HT1080 (cell line): ENCODE results near the gene B9D2. TPM values are rescaled to one million over a fixed set of nuclear protein-coding genes. Genes with fewer than 3 reads are reported as not detected.

Experiments used
- DNase-seq: peaks from one replicate; pipeline ENCODE4 v3.0.0-alpha.2; 2015; ENCODE audit warnings: low read depth
- total RNA-seq: library from RNA; depleted of rRNA; stranded (reverse); fragments of >200 nt; shearing (Covaris generic); gene quantifications from 2 replicates; pipeline ENCODE4 v1.2.3, GENCODE V29; 2014; rRNA removed

Gene B9D2
- total RNA-seq, 1 experiment from 2014 or later = 6.1 TPM

GRCh38 chr19:41311613-41312012 is 52.3 kb downstream of the B9D2 start:
- no peak for DNase-seq

- no peak for DNase-seq
Measured at GRCh38 chr19:41311072-41311471, 52.9 kb downstream of the B9D2 start.

GRCh38 chr19:41310033-41310831 is 53.7 kb downstream of the B9D2 start, which contains the start of gene CCDC97:
Gene CCDC97, plus strand, starts transcription at chr19:41310172. Its CDS starts 139 bp downstream, at chr19:41310311.
- DNase-seq = peak; percentile 78

- DNase-seq = no peak
Measured at GRCh38 chr19:41309180-41310032, 54.5 kb downstream of the B9D2 start.

GRCh38 chr19:41308450-41309179 is 55.3 kb downstream of the B9D2 start:
- DNase-seq = peak; percentile 79

GRCh38 chr19:41307954-41308449 is 55.9 kb downstream of the B9D2 start:
- DNase-seq = no peak

GRCh38 chr19:41307090-41307875 is 56.7 kb downstream of the B9D2 start:
- DNase-seq = no peak

GRCh38 chr19:41305927-41306793 is 57.8 kb downstream of the B9D2 start:
- DNase-seq = no peak

GRCh38 chr19:41304706-41305483 is 59.1 kb downstream of the B9D2 start:
- DNase-seq = no peak

Other genes starting within 250 kb of the B9D2 start
- gene CYP2F1, start 249.7 kb downstream of the B9D2 start, total RNA-seq = not detected in 2 replicates
- 1.4 and 1.7 TPM in 2 replicates for gene CYP2S1, start 170.9 kb downstream of the B9D2 start, total RNA-seq
- 613 and 754 TPM in 2 replicates for gene AXL, start 144.9 kb downstream of the B9D2 start, total RNA-seq
- 160 and 187 TPM in 2 replicates for gene HNRNPUL1, start 99.8 kb downstream of the B9D2 start, total RNA-seq
- gene CCDC97, start 54.0 kb downstream of the B9D2 start, total RNA-seq = 10.0 and 14.3 TPM in 2 replicates
- 17.4 and 59.9 TPM in 2 replicates for gene TGFB1, start 10.2 kb downstream of the B9D2 start, total RNA-seq
- 1.2 and 5.3 TPM in 2 replicates for gene TMEM91, start 12.4 kb upstream of the B9D2 start, total RNA-seq
- gene EXOSC5, start 33.2 kb upstream of the B9D2 start, total RNA-seq = 64.9 and 72.5 TPM in 2 replicates
- gene BCKDHA, start 33.7 kb upstream of the B9D2 start, total RNA-seq = 22.7 and 24.2 TPM in 2 replicates
- gene B3GNT8, start 63.2 kb upstream of the B9D2 start, total RNA-seq = not detected in 2 replicates
- gene DMAC2, start 75.8 kb upstream of the B9D2 start, total RNA-seq = 47.1 and 58.0 TPM in 2 replicates
- gene ERICH4, start 79.0 kb upstream of the B9D2 start, total RNA-seq = not detected in 2 replicates
- gene CEACAM21, start 212.0 kb upstream of the B9D2 start, total RNA-seq = not detected in 2 replicates